ENCODE results near the gene MPO. TPM values are rescaled to one million over a fixed set of nuclear protein-coding genes. Genes with fewer than 3 reads are reported as not detected.

MPO gene
- total RNA-seq, 1 experiment from 2014 or later: not detected

GRCh38 chr17:58265271-58265670 is 15.5 kb downstream of the MPO start:
- Histone ChIP-seq H3T11ph (ENCODE audit: low read length) (no peak overlapping the region), H3K4me1 (ENCODE audit: insufficient read depth, low read length) (no peaks in the 10 kb centered on the region), H4K91ac (ENCODE audit: insufficient read length, low read depth, low read length) (no peak overlapping the region), H4K5ac (ENCODE audit: insufficient read length, low read depth, low read length) (no peak overlapping the region), H3K27ac (ENCODE audit: insufficient read length, low read depth, low read length) (no peak overlapping the region), H2AK5ac (ENCODE audit: insufficient read length, low read length) (no peak overlapping the region), H3K79me1 (ENCODE audit: insufficient read depth, low read depth, low read length, poor library complexity, severe bottlenecking) (no peaks in the 10 kb centered on the region), H3K56ac (ENCODE audit: insufficient read length, low read depth, low read length) (no peak overlapping the region), H3K18ac (ENCODE audit: insufficient read length, low read depth, low read length) (no peak overlapping the region), H3K23ac (ENCODE audit: insufficient read length, low read depth, low read length) (no peak overlapping the region), H3K9ac (ENCODE audit: extremely low read depth, insufficient read length, low read length) (no peak overlapping the region), H3K14ac (ENCODE audit: insufficient read depth, low read length) (no peak overlapping the region), H4K8ac (replicated peaks; ENCODE audit: insufficient read length, low read depth, low read length) (no peak overlapping the region), H3K4me2 (ENCODE audit: insufficient read depth, insufficient read length, low read length) (no peak overlapping the region), H2BK15ac (ENCODE audit: low read depth, low read length) (no peak overlapping the region), H3K79me2 (ENCODE audit: insufficient read depth, low read length) (no peaks in the 10 kb centered on the region), H4K20me1 (ENCODE audit: control insufficient read depth, insufficient read depth, insufficient read length) (no peaks in the 10 kb centered on the region), H2BK5ac (ENCODE audit: insufficient read length, low read length) (no peak overlapping the region), H2AFZ (ENCODE audit: low read length) (no peak overlapping the region), H3K4ac (ENCODE audit: low read depth, low read length) (no peak overlapping the region), H2BK12ac (ENCODE audit: insufficient read length, low read depth, low read length) (no peak overlapping the region), H2BK120ac (ENCODE audit: low read depth, low read length, poor library complexity, severe bottlenecking) (no peak overlapping the region), H3K23me2 (ENCODE audit: insufficient read length, low read depth, low read length, poor library complexity, severe bottlenecking) (no peaks in the 10 kb centered on the region), H3K27me3 (ENCODE audit: insufficient read depth, low read length) (no peaks in the 10 kb centered on the region), H3K9me3 (ENCODE audit: control insufficient read depth, low read depth, low read length) (no peaks in the 10 kb centered on the region), H2BK20ac (ENCODE audit: low read depth, low read length, poor library complexity, severe bottlenecking) (no peak overlapping the region)
- H3K27ac Mint-ChIP-seq: no peak overlapping the region
- H3K4me1 Mint-ChIP-seq: no peaks in the 10 kb centered on the region
- WGBS (ENCODE audit: extremely low coverage, insufficient read length, low lambda C conversion rate): no CpG with 5 or more reads among the region's 4 CpGs
- H3K9me3 Mint-ChIP-seq: no peaks in the 10 kb centered on the region
- TF ChIP-seq, protein P1, sequence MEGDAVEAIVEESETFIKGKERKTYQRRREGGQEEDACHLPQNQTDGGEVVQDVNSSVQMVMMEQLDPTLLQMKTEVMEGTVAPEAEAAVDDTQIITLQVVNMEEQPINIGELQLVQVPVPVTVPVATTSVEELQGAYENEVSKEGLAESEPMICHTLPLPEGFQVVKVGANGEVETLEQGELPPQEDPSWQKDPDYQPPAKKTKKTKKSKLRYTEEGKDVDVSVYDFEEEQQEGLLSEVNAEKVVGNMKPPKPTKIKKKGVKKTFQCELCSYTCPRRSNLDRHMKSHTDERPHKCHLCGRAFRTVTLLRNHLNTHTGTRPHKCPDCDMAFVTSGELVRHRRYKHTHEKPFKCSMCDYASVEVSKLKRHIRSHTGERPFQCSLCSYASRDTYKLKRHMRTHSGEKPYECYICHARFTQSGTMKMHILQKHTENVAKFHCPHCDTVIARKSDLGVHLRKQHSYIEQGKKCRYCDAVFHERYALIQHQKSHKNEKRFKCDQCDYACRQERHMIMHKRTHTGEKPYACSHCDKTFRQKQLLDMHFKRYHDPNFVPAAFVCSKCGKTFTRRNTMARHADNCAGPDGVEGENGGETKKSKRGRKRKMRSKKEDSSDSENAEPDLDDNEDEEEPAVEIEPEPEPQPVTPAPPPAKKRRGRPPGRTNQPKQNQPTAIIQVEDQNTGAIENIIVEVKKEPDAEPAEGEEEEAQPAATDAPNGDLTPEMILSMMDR (conservative IDR thresholded peaks at IDR 0.05): no peak
- peaks cover 57% of the 10 kb centered on the region for H3K27me3 Mint-ChIP-seq (ENCODE audit: low read depth)
- no peak for DNase-seq
- no peaks in the 10 kb centered on the region for H3K36me3 Mint-ChIP-seq (ENCODE audit: insufficient read depth in 1 of 3, low read depth in 3 of 3)
- H3K4me3 Mint-ChIP-seq: no peak overlapping the region
